Astrocyte (in vitro differentiated cells and primary cell): ENCODE measurements around the gene PHF24. TPM values are rescaled to one million over a fixed set of nuclear protein-coding genes. Genes with fewer than 3 reads are reported as not detected.

Source experiments
- DNase-seq: peaks from one replicate; pipeline ENCODE4 v3.0.0-alpha.2; 2010; ENCODE audit warnings: low read depth
- FAIRE-seq: peaks from 2 replicates; lab custom pipeline; 2011; peaks lifted over from hg19 to GRCh38; lab: Jason Lieb, UNC
- H2AFZ ChIP-seq: 2 replicates; pipeline ENCODE4 v1.6.0; 2012; ENCODE audit warnings: low read depth, low read length, inconsistent platforms
- H3K27ac ChIP-seq: 2 replicates; pipeline ENCODE4 v1.5.1; 2011; ENCODE audit warnings: low read depth, low read length, inconsistent platforms
- H3K27me3 ChIP-seq: 2 replicates; pipeline ENCODE4 v1.6.0; 2011; ENCODE audit warnings: low read length, inconsistent platforms; ENCODE audit not compliant: insufficient read depth
- H3K36me3 ChIP-seq: 2 replicates; pipeline ENCODE4 v1.5.1; 2011; ENCODE audit warnings: low read length, inconsistent platforms; ENCODE audit not compliant: insufficient read depth
- H3K4me1 ChIP-seq: 2 replicates; pipeline ENCODE4 v1.5.1; 2011; ENCODE audit warnings: low read length, inconsistent platforms; ENCODE audit not compliant: insufficient read depth
- H3K4me2 ChIP-seq: 2 replicates; pipeline ENCODE4 v1.6.0; 2012; ENCODE audit warnings: low read length, inconsistent platforms
- H3K4me3 ChIP-seq: 2 replicates; pipeline ENCODE4 v1.5.1; 2011; ENCODE audit warnings: low read depth, mild to moderate bottlenecking, low read length, inconsistent platforms; ENCODE audit not compliant: insufficient read depth
- H3K79me2 ChIP-seq: 2 replicates; pipeline ENCODE4 v1.6.0; 2012; ENCODE audit warnings: mild to moderate bottlenecking, low read length, inconsistent platforms; ENCODE audit not compliant: insufficient read depth
- H3K9ac ChIP-seq: 2 replicates; pipeline ENCODE4 v1.6.0; 2012; ENCODE audit warnings: mild to moderate bottlenecking, low read length, inconsistent platforms
- H3K9me3 ChIP-seq: 2 replicates; pipeline ENCODE4 v1.5.1; 2012; ENCODE audit warnings: low read depth, mild to moderate bottlenecking, low read length, inconsistent platforms; ENCODE audit not compliant: insufficient read depth
- H4K20me1 ChIP-seq: 2 replicates; pipeline ENCODE4 v1.6.0; 2012; ENCODE audit warnings: low read length, inconsistent platforms; ENCODE audit not compliant: insufficient read depth
- H3K27ac Mint-ChIP-seq: one replicate; pipeline ENCODE4 v1.8.0; 2021; ENCODE audit warnings: mild to moderate bottlenecking, mixed read lengths; ENCODE audit not compliant: unreplicated experiment
- H3K27me3 Mint-ChIP-seq: one replicate; pipeline ENCODE4 v1.8.0; 2021; ENCODE audit warnings: low read depth, mixed read lengths; ENCODE audit not compliant: unreplicated experiment
- H3K36me3 Mint-ChIP-seq: one replicate; pipeline ENCODE4 v1.8.0; 2021; ENCODE audit warnings: low read depth, mixed read lengths; ENCODE audit not compliant: unreplicated experiment
- H3K4me1 Mint-ChIP-seq: one replicate; pipeline ENCODE4 v1.8.0; 2021; ENCODE audit warnings: low read depth, mixed read lengths; ENCODE audit not compliant: unreplicated experiment
- H3K4me3 Mint-ChIP-seq: one replicate; pipeline ENCODE4 v1.8.0; 2021; ENCODE audit warnings: mild to moderate bottlenecking, moderate library complexity, mixed read lengths; ENCODE audit not compliant: unreplicated experiment
- H3K9me3 Mint-ChIP-seq: one replicate; pipeline ENCODE4 v1.8.0; 2021; ENCODE audit warnings: mild to moderate bottlenecking, mixed read lengths; ENCODE audit not compliant: unreplicated experiment
- CTCF ChIP-seq: IDR thresholded peaks from 2 replicates; pipeline ENCODE4 v1.5.1; 2011; ENCODE audit warnings: low read depth, mild to moderate bottlenecking, inconsistent platforms, low read length, moderate library complexity; ENCODE audit not compliant: insufficient read depth
- EZH2 ChIP-seq: IDR thresholded peaks from 2 replicates; pipeline ENCODE4 v1.6.1; 2012; ENCODE audit warnings: mild to moderate bottlenecking, low read length, inconsistent platforms; ENCODE audit not compliant: insufficient read depth
- total RNA-seq: library from RNA; stranded (reverse); gene quantifications from 2 replicates; pipeline ENCODE4 v1.2.1, GENCODE V29; 2021

PHF24 gene
- total RNA-seq, 1 donor from 2014 or later, result 0.16 TPM

DNA sequence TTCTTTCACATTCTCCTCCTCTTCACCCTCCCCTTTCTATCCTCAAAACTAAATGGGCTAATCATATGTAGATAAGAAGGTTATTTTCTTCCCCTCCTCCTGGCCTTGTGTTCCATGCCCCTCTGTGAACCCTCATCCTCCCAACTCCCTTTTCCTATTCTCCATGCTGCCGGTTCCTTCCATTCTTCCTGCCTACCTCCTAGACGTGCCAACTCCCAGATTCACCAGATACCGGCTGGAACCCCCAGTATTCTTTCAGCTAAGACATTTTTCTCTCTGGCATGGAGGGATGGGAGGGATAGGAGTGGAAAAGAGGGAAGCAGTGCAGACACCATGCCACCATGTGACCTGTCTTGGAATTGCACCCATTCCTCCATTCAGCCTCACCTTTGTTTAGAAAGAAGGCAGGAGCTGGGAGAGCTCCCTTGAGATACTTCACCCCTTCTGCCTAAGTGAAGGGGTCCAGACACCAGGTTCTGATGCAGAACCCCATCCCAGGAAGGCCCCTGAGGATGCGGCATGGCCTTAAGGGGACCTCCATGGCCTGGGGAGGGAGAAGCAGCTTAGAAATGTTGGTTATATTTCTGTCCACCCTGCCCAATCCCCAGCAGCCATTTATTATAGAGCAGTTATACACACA lies 36.3 kb downstream of the PHF24 start:
- peak overlapping the region; percentile 92 for H3K27ac Mint-ChIP-seq
- DNase-seq (peak; percentile 36), FAIRE-seq (peak; percentile 50)
- H3K79me2 ChIP-seq, result no peaks in the 10 kb centered on the region
- no peak overlapping the region for H2AFZ ChIP-seq
- peak overlapping the region; percentile 72 for H3K9ac ChIP-seq
- H3K4me1 ChIP-seq, result peaks cover 57% of the 10 kb centered on the region
- H3K4me3 ChIP-seq, result no peak overlapping the region
- H3K4me3 Mint-ChIP-seq, result peak overlapping the region; percentile 62
- no peaks in the 10 kb centered on the region for H3K27me3 ChIP-seq
- peak overlapping the region; percentile 92 for H3K27ac ChIP-seq
- peak overlapping the region; percentile 76 for H3K4me2 ChIP-seq
- peaks cover 7% of the 10 kb centered on the region for H3K36me3 ChIP-seq
- peaks cover 24% of the 10 kb centered on the region for H3K36me3 Mint-ChIP-seq
- no peaks in the 10 kb centered on the region for H3K27me3 Mint-ChIP-seq
- no peaks in the 10 kb centered on the region for H3K9me3 Mint-ChIP-seq
- H3K4me1 Mint-ChIP-seq, result peaks cover 62% of the 10 kb centered on the region
- peaks cover 9% of the 10 kb centered on the region for H4K20me1 ChIP-seq
- no peaks in the 10 kb centered on the region for H3K9me3 ChIP-seq
- TF ChIP-seq EZH2 (no peak), CTCF (peak; percentile 65)

- peaks cover 9% of the 10 kb centered on the region for H4K20me1 ChIP-seq
- no peaks in the 10 kb centered on the region for H3K9me3 ChIP-seq
- DNase-seq (peak; percentile 39), FAIRE-seq (no peak)
- peaks cover 7% of the 10 kb centered on the region for H3K36me3 ChIP-seq
- peak overlapping the region; percentile 76 for H3K4me2 ChIP-seq
- H3K27ac ChIP-seq, result peak overlapping the region; percentile 92
- no peaks in the 10 kb centered on the region for H3K9me3 Mint-ChIP-seq
- H2AFZ ChIP-seq, result no peak overlapping the region
- H3K27ac Mint-ChIP-seq, result peak overlapping the region; percentile 92
- TF ChIP-seq CTCF (no peak), EZH2 (no peak)
- H3K27me3 ChIP-seq, result no peaks in the 10 kb centered on the region
- H3K9ac ChIP-seq, result peak overlapping the region; percentile 72
- no peak overlapping the region for H3K4me3 Mint-ChIP-seq
- peaks cover 62% of the 10 kb centered on the region for H3K4me1 Mint-ChIP-seq
- peaks cover 57% of the 10 kb centered on the region for H3K4me1 ChIP-seq
- no peak overlapping the region for H3K4me3 ChIP-seq
- no peaks in the 10 kb centered on the region for H3K79me2 ChIP-seq
- no peaks in the 10 kb centered on the region for H3K27me3 Mint-ChIP-seq
- H3K36me3 Mint-ChIP-seq, result peaks cover 24% of the 10 kb centered on the region
Measured at GRCh38 chr9:34994900-34995669, 37.0 kb downstream of the PHF24 start.
